Peyer's patch (tissue), 4 donors: ENCODE measurements around the gene OR5T1. TPM values are rescaled to one million over a fixed set of nuclear protein-coding genes. Genes with fewer than 3 reads are reported as not detected.

Source experiments
- DNase-seq, 3 donors: peaks; one replicate each; pipeline ENCODE4 v3.0.0-alpha.2; 2017 to 2019
- H3K27ac ChIP-seq, 4 donors: fragments of 200-600 bp; sonication (generic); one replicate each; pipeline ENCODE4 v1.5.1; 2016 to 2019
- H3K27me3 ChIP-seq, 2 donors: fragments of 200-600 bp; sonication (generic); one replicate each; pipeline ENCODE4 v1.5.1; 2019
- H3K36me3 ChIP-seq, 3 donors: fragments of 200-600 bp; sonication (generic); one replicate each; pipeline ENCODE4 v1.5.1; 2016 to 2019
- H3K4me1 ChIP-seq, 4 donors: fragments of 200-600 bp; sonication (generic); one replicate each; pipeline ENCODE4 v1.5.1; 2016 to 2019
- H3K4me3 ChIP-seq, 4 donors: fragments of 200-600 bp; sonication (generic); 1 replicate in 3 of 4; 2 replicates in 1 of 4; pipeline ENCODE4 v1.5.1; 2016 to 2019; ENCODE audit warnings: mild to moderate bottlenecking in 1 of 4
- H3K9me3 ChIP-seq, 4 donors: fragments of 200-600 bp; sonication (generic); one replicate each; pipeline ENCODE4 v1.5.1; 2016 to 2019; ENCODE audit warnings: mild to moderate bottlenecking in 1 of 4
- POLR2A ChIP-seq, 2 donors: fragments of 450-650 bp; IDR thresholded peaks; one replicate each; pipeline ENCODE4 v1.5.1; 2017; ENCODE audit warnings: antibody characterized with exemption in 2 of 2, mild to moderate bottlenecking in 2 of 2, moderate library complexity in 2 of 2
- total RNA-seq, 4 donors: library from RNA; depleted of rRNA; stranded (reverse); fragments of >200 nt; gene quantifications; one replicate each; pipeline ENCODE4 v1.1.0, GENCODE V29; 2016
- TF ChIP-seq, protein P1 (sequence below), 6 experiments: fragments of 450-650 bp in 4 of 6; fragments of 200-600 bp in 2 of 6; sonication (generic) in 1 of 6; IDR thresholded peaks; one replicate each; pipeline ENCODE4 v1.5.1; 2017 to 2019; ENCODE audit warnings: antibody characterized with exemption in 6 of 6, mild to moderate bottlenecking in 3 of 6, moderate library complexity in 1 of 6

The OR5T1 gene
- total RNA-seq, result not detected

DNA sequence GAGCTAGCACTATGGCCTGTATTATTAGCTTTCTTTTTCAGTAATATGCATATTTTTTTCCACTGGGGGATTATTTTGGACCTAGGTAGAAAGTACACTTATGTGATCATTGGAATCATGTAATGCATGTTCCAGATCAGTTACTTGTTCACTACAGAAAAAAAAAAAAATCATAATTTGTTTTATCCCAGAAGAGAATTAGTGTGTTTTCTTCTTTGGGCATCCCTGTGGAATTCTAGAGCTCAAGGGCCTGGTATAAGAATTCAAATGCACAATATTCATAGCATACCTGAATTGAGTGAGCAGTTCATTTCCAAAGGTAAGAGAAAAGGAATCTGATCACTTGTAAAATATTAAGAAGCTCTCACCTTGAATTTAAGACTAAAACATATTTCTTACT lies at the start of gene OR5T1:
OR5T1 (plus strand) TSS at position 301 of the 400 bp plus-strand sequence. CDS start 1,485 bp downstream, outside the sequence.
- Histone ChIP-seq H3K4me1 (no peaks in the 10 kb centered on the region), H3K27me3 (no peaks in the 10 kb centered on the region), H3K36me3 (no peaks in the 10 kb centered on the region), H3K27ac (no peak within 1 kb of the TSS), H3K4me3 (no peak within 1 kb of the TSS), H3K9me3 (no peaks in the 10 kb centered on the region)
- TF ChIP-seq POLR2A (IDR thresholded peaks at IDR 0.05), result no peak
- TF ChIP-seq, protein P1, sequence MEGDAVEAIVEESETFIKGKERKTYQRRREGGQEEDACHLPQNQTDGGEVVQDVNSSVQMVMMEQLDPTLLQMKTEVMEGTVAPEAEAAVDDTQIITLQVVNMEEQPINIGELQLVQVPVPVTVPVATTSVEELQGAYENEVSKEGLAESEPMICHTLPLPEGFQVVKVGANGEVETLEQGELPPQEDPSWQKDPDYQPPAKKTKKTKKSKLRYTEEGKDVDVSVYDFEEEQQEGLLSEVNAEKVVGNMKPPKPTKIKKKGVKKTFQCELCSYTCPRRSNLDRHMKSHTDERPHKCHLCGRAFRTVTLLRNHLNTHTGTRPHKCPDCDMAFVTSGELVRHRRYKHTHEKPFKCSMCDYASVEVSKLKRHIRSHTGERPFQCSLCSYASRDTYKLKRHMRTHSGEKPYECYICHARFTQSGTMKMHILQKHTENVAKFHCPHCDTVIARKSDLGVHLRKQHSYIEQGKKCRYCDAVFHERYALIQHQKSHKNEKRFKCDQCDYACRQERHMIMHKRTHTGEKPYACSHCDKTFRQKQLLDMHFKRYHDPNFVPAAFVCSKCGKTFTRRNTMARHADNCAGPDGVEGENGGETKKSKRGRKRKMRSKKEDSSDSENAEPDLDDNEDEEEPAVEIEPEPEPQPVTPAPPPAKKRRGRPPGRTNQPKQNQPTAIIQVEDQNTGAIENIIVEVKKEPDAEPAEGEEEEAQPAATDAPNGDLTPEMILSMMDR (IDR thresholded peaks at IDR 0.05), result no peak
- DNase-seq, result no peak

DNA sequence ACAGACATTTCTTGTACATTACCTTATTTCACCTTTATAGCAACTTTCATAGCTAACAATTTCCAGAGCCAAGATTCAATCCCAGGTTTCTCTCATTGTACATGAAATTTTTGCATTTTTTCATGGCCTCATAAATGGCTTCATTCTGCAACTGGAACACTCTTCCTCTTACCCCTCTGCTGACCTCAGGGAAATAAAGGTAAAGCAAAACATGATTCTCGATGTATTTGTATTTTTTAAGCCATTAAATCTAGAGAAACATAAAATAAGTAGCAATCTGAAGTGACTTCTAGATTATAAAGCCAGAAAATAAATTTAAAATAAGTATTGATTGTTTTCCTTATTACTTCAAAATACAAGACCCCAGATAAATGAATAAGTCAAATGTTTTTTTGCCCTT lies 39.8 kb upstream of the OR5T1 start, which contains the start of gene OR5T2:
OR5T2 (minus strand) TSS at position 101 of the 400 bp plus-strand sequence. CDS start 1,193 bp downstream, outside the sequence.
- Histone ChIP-seq H3K4me3 (no peak within 1 kb of the TSS), H3K9me3 (peaks cover 0 to 7% (median 0%) of the 10 kb centered on the region in 4 donors), H3K27ac (no peak within 1 kb of the TSS), H3K4me1 (no peaks in the 10 kb centered on the region), H3K36me3 (no peaks in the 10 kb centered on the region), H3K27me3 (no peaks in the 10 kb centered on the region)
- no peak for DNase-seq
- TF ChIP-seq POLR2A (IDR thresholded peaks at IDR 0.05), result no peak
- TF ChIP-seq, protein P1 (IDR thresholded peaks at IDR 0.05), result no peak

DNA sequence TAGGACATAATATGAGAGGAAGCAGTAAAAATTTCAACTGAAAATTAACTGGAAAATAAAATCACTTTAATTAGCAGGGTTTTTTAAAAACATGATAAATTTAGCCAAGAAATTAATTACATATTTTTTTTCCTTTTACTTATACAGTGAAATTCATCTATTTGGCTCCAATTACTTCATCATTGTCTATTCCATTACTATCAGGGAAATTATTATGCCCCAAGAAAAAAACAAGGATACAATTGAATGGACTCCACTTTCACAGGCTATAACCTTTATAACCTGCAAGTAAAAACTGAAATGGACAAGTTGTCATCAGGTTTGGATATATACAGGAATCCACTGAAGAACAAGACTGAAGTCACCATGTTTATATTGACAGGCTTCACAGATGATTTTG lies 22.0 kb upstream of the OR5T1 start, which contains the start of gene OR5T3:
OR5T3 (plus strand) TSS at position 301 of the 400 bp plus-strand sequence; CDS start at position 301, 0 bp downstream.
- Histone ChIP-seq H3K36me3 (no peaks in the 10 kb centered on the region), H3K27ac (no peak within 1 kb of the TSS), H3K9me3 (peaks cover 0 to 4% (median 0%) of the 10 kb centered on the region in 4 donors), H3K27me3 (no peaks in the 10 kb centered on the region), H3K4me1 (no peaks in the 10 kb centered on the region), H3K4me3 (no peak within 1 kb of the TSS)
- no peak for TF ChIP-seq POLR2A (IDR thresholded peaks at IDR 0.05)
- TF ChIP-seq, protein P1 (IDR thresholded peaks at IDR 0.05), result no peak
- no peak for DNase-seq

DNA sequence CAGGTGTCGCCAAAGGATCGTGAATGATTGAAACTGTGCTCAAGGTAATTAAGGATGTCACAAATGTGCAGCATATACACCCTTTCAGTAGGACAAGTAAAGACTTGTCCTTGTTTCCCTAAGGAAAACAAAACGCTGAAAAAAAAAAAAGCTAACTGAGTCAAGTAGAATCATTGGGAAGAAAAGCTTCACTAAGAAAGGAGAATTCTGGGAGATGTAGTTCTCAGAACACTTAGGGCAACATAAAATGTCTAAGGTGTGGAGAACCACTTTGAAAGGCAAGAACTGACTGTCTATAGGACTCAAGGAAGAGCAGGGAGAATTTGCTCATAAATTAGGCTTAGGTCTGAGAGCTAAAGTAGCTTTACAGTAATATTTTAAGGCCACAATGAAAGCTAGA lies 2.9 kb upstream of the OR5T1 start:
- no peaks in the 10 kb centered on the region for H3K27me3 ChIP-seq
- no peaks in the 10 kb centered on the region for H3K36me3 ChIP-seq
- H3K4me1 ChIP-seq, result no peaks in the 10 kb centered on the region
- TF ChIP-seq POLR2A (IDR thresholded peaks at IDR 0.05), result no peak
- TF ChIP-seq, protein P1 (IDR thresholded peaks at IDR 0.05), result no peak
- no peak for DNase-seq
- no peaks in the 10 kb centered on the region for H3K9me3 ChIP-seq
- no peak overlapping the region for H3K27ac ChIP-seq
- H3K4me3 ChIP-seq, result no peak overlapping the region

DNA sequence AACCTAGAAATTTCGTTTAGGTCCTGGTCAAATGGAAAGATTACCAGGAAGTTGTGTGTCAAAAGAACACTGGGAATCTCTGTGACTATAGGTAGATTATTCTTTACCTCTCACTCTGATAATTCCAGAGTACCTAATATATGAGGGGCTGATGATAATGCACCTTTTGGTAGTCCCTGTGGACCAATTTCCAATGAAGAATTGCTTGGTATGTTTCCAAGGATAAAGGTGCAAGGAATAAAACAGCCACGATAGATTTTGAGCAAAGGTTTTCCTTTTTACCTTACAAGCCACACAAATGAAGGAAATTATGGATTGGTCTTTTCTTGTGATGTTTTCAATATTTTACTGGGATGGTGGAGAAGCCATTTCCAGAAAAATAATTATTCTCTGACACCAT lies 18.2 kb downstream of the OR5T1 start, which contains the start of gene OR8H1:
OR8H1 (minus strand) TSS at position 101 of the 400 bp plus-strand sequence. CDS start 1,192 bp downstream, outside the sequence.
- H3K4me1 ChIP-seq, result no peaks in the 10 kb centered on the region
- no peaks in the 10 kb centered on the region for H3K36me3 ChIP-seq
- TF ChIP-seq, protein P1 (IDR thresholded peaks at IDR 0.05), result no peak
- no peak for TF ChIP-seq POLR2A (IDR thresholded peaks at IDR 0.05)
- DNase-seq, result no peak
- H3K27ac ChIP-seq, result no peak within 1 kb of the TSS
- H3K27me3 ChIP-seq, result no peaks in the 10 kb centered on the region
- no peaks in the 10 kb centered on the region for H3K9me3 ChIP-seq
- H3K4me3 ChIP-seq, result no peak within 1 kb of the TSS
